SJCRH30 (cell line): ENCODE measurements around the gene RPL27A. TPM values are rescaled to one million over a fixed set of nuclear protein-coding genes. Genes with fewer than 3 reads are reported as not detected.

Source experiments
- DNase-seq, 2 experiments: peaks; one replicate each; pipeline ENCODE4 v3.0.0-alpha.2; 2015 to 2020
- H3K27ac ChIP-seq: fragments of 250-450 bp; sonication (Bioruptor Pico); 2 replicates; pipeline ENCODE4 v1.5.1; 2020; ENCODE audit warnings: mild to moderate bottlenecking, moderate library complexity
- H3K27me3 ChIP-seq: fragments of 250-450 bp; sonication (Bioruptor Pico); 2 replicates; pipeline ENCODE4 v1.5.1; 2020; ENCODE audit warnings: mild to moderate bottlenecking, moderate library complexity
- H3K36me3 ChIP-seq: fragments of 250-450 bp; sonication (Bioruptor Pico); 2 replicates; pipeline ENCODE4 v1.5.1; 2020; ENCODE audit warnings: mild to moderate bottlenecking, moderate library complexity
- H3K4me1 ChIP-seq: fragments of 250-450 bp; sonication (Bioruptor Pico); 2 replicates; pipeline ENCODE4 v1.5.1; 2020; ENCODE audit warnings: mild to moderate bottlenecking, moderate library complexity
- H3K4me3 ChIP-seq: fragments of 250-450 bp; sonication (Bioruptor Pico); 2 replicates; pipeline ENCODE4 v1.5.1; 2020; ENCODE audit warnings: mild to moderate bottlenecking, moderate library complexity
- H3K9me3 ChIP-seq: fragments of 250-450 bp; sonication (Bioruptor Pico); replicated peaks from 2 replicates; pipeline ENCODE4 v1.5.1; 2020; ENCODE audit warnings: mild to moderate bottlenecking, moderate library complexity
- total RNA-seq: library from RNA; depleted of rRNA; stranded (reverse); fragments of >200 nt; shearing (Covaris generic); gene quantifications from 2 replicates; pipeline ENCODE4 v1.2.3, GENCODE V29; 2014; rRNA removed

Gene RPL27A
- total RNA-seq = 1,468 and 1,571 TPM in 2 replicates

DNA sequence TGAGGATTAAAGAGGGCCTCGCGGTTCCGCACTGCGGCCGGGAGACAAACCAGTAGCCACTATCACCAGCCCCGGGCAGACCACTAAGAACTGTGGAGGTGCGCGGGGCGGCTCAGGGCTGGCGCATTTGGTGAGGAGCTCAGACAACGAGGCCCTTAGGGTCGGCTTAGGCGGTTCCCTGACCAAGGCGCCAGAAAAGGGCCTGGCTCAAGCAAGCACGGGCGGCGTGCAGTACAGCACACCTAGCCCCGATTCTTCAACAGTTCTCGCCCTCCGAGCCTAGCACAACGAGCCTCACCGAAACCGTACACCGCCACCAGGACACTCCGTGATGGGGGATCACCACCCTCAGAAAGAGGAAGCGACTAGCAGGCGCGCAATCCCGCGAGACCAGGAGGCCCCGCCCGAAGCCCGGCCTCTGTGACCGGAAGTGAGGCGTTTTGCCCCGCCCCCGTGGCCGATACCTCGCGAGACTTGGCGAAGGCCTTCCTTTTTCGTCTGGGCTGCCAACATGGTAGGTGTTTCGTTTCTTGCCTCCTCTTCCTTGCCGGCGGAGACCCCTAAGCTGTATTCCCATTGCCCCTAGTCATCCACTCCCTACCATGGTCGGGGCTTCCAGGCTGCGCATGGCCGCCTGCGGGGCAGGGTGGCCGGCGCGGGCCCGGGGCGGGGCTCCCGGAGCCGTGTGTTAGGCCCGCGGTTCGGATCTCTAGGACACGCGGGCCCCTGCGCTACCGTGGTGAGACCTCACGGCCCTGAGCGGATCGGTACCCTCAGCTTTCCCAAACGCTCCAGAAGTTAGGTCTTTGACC, at the start of gene RPL27A, which contains the start of gene TRIM66:
RPL27A (plus strand) TSS at position 490 of the 812 bp plus-strand sequence; CDS start at position 512, 22 bp downstream.
TRIM66 (minus strand) TSS at position 363 of the 812 bp plus-strand sequence. CDS start 10,391 bp downstream, outside the sequence.
- no peaks in the 10 kb centered on the region for H3K9me3 ChIP-seq
- H3K27me3 ChIP-seq = no peaks in the 10 kb centered on the region
- H3K36me3 ChIP-seq = peaks cover 48% of the 10 kb centered on the region

DNA sequence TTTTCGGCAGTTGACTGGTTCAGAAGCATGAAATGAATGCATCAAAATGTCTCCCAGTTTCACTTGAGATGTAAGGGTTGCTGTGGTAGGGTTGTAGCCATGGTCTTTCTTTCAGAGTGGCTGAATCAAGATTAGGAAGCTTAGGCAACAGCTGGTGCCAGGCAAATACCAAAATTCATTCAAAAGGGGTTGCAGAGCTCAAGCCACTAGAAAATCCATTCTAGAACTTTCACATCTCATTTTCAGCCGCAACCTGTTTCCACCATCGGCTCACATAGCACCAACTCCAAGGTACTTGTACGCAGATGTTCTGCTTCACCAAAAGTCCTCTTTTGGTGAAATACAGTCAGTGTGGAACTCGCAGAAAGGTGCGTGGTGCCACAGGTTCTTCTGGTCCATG, 48.1 kb upstream of the RPL27A start:
- H3K9me3 ChIP-seq = no peaks in the 10 kb centered on the region
- no peak for DNase-seq
- H3K4me1 ChIP-seq = peaks cover 10% of the 10 kb centered on the region
- no peaks in the 10 kb centered on the region for H3K36me3 ChIP-seq
- no peak overlapping the region for H3K27ac ChIP-seq
- H3K4me3 ChIP-seq = no peak overlapping the region
- H3K27me3 ChIP-seq = no peaks in the 10 kb centered on the region

More for the DNA sequence above, at the start of gene RPL27A, which contains the start of gene TRIM66:
- peaks cover 8% of the 10 kb centered on the region; the same call in 1 of the 2 replicates for H3K4me1 ChIP-seq
- H3K4me3 ChIP-seq = peak within 1 kb of the TSS; percentile 92
- DNase-seq = peak; percentile 98
- peak within 1 kb of the TSS; percentile 92 for H3K27ac ChIP-seq

DNA sequence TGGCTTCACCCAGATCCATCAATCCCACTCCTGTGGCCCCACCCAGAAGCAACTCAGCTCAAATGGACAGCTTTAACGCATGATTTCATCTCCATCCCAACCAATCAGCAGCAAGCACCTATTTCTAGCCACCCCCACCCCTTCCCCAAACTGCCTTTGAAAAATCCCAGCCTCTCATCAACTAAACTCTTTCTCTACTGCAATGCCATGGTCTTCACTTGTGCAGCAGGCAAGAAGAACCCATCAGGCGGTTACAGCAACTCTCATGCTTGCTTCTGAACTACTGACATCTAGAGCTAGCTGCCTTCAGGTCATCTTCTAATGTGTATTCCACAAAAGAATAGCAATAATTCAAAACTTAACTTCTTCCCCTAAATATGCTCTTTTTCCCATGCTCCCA, 46.5 kb upstream of the RPL27A start:
- no peaks in the 10 kb centered on the region for H3K27me3 ChIP-seq
- H3K36me3 ChIP-seq = no peaks in the 10 kb centered on the region
- H3K4me1 ChIP-seq = peaks cover 10% of the 10 kb centered on the region
- no peak overlapping the region for H3K27ac ChIP-seq
- H3K9me3 ChIP-seq = no peaks in the 10 kb centered on the region
- DNase-seq = no peak
- no peak overlapping the region for H3K4me3 ChIP-seq

DNA sequence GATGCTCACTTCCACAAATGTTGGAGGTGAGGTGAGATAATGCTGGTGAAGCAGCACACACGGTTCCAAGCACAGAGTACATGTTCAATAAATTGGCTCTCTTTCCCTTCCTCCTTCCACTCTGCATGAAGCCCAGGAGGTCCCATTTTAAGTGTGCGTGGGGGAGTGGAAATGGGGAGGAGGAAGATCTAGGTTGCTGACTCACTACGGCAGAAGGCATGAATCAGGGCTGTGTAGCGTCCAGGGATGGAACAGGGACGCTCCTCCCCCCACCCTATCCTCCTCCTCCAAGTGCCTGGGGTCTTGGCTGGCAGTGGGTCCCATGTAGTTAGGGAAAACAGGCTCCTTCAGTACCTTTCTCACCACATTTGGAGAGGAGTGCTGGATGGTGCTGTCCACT, 44.3 kb upstream of the RPL27A start:
- Histone ChIP-seq H3K4me1 (no peaks in the 10 kb centered on the region), H3K4me3 (no peak overlapping the region), H3K9me3 (no peaks in the 10 kb centered on the region), H3K27me3 (no peaks in the 10 kb centered on the region), H3K36me3 (no peaks in the 10 kb centered on the region), H3K27ac (no peak overlapping the region)
- DNase-seq = no peak

DNA sequence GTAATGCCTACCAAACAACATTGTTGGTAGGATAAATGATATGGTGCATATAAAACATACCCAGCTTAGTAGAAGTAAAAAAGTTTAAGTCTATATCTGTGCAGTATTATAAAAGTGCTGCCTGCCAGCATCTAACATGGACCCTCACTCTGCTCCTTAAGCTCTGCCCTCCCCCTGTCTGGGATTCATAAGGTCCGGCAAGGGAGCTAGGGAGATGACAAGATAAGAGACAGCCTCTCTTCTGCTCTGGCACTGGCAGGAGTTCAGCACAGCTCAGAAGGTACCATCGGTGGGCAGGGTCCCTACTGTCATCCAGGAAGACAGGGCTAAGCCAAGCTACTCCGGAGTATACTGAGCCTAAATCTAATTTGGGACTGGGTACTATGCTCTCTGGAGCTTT, 42.9 kb upstream of the RPL27A start:
- DNase-seq = no peak
- Histone ChIP-seq H3K9me3 (no peaks in the 10 kb centered on the region), H3K4me3 (no peak overlapping the region)

DNA sequence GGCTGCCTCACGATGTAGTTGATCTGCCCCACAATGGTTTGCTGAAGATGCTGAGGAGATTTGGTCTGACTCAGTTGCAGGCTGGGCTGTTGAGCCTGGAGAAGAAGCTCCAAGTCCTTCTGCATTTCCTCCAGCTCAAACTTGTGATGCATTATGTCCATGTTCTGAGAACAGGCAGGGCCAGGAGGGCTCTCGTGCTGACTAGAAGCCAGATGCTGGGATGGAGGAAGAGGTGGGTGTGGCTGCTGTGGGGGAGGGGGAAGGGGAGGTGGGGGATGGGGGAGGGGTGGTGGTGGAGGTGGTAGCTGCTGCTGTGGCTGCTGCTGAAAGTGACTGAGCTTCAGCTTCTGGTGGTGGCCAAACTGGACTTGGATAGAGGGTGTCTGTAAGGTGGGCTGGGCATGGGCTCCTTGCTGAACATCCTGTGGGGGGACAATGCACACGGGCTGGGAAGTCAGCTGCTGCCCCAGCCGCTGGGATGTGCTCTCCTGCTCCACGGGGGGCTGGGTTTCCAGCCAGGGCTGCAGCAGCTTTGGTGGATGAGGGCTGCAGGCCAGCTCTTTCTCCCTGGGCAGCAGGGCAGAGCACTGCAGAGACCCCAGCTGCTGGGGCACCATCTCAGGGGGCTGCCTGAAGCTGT, 42.2 kb upstream of the RPL27A start:
- H3K27ac ChIP-seq = no peak overlapping the region
- H3K4me3 ChIP-seq = no peak overlapping the region
- H3K27me3 ChIP-seq = no peaks in the 10 kb centered on the region
- no peak for DNase-seq
- no peaks in the 10 kb centered on the region for H3K36me3 ChIP-seq
- H3K4me1 ChIP-seq = no peaks in the 10 kb centered on the region
- no peaks in the 10 kb centered on the region for H3K9me3 ChIP-seq

More for the DNA sequence above, 42.9 kb upstream of the RPL27A start:
- no peaks in the 10 kb centered on the region for H3K36me3 ChIP-seq
- H3K27me3 ChIP-seq = no peaks in the 10 kb centered on the region
- no peaks in the 10 kb centered on the region for H3K4me1 ChIP-seq
- no peak overlapping the region for H3K27ac ChIP-seq

DNA sequence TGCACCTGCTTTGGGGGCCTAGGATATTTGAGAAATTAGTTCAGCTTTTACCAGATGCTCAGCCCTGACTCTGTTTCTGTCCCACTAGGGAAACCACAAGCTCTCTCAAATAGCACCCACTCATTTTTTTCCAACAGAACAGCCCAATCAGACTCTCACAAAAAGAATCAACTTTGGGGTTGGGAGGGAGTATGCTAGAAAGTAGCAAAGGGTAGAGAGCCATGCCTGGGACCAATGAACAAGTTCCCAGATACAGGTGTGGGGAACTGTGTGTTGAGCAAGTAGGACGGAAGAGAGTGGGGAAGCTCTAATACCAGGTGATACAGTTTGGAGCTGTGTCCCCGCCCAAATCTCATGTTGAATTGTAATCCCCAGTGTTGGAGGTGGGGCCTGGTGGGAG, 41.3 kb upstream of the RPL27A start:
- no peak for DNase-seq
- H3K4me1 ChIP-seq = no peaks in the 10 kb centered on the region
- H3K27me3 ChIP-seq = no peaks in the 10 kb centered on the region
- H3K36me3 ChIP-seq = no peaks in the 10 kb centered on the region
- no peak overlapping the region for H3K27ac ChIP-seq
- H3K4me3 ChIP-seq = no peak overlapping the region
- no peaks in the 10 kb centered on the region for H3K9me3 ChIP-seq

DNA sequence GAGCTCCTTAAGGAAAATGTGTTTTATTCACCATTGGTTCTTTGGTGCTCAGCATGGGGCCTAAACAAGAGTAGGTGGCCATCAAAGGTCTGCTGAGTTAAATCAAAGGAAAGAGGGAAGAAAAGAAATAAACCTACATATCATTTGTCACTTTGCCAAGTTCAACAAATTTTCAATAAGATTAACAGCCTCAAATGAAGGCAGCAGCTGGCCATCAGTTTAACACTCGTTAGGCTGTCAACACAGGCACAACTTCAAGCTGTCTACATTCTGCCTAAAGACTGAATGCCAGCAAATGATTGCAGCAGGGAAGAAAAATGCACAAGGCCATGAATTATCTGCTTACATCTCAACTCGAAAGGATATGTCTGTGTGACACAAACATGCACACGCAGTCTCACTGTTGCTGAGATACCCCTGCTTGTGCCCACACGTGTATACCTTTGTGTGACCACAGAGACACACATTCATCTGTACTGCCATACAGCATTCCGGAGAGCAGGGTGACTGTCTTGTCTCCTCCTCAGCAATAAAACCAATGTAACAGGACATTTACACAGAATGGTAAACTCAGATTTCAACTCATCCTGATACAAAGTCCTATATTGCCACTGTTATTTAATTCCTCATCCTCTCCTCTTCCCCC, 40.3 kb upstream of the RPL27A start:
- Histone ChIP-seq H3K36me3 (no peaks in the 10 kb centered on the region), H3K27me3 (no peaks in the 10 kb centered on the region), H3K9me3 (no peaks in the 10 kb centered on the region), H3K4me3 (no peak overlapping the region), H3K4me1 (no peaks in the 10 kb centered on the region), H3K27ac (no peak overlapping the region)
- DNase-seq = no peak

DNA sequence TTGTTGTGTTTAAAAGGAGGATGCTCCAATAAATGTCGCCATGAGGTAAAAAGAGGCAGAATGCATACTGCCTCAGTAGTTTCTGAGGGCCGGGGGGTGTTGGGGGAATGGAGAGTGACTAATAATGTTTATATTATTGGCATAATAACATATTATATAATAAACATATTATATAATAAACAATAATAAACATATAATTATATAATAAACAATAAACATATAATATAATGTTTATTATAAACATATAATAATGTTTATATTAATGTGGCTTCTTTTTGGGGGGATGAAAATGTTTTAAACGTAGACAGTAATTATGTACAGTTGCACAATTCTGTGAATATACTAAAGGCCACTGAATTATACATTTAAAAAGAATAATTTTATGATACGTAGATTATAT, 35.7 kb upstream of the RPL27A start:
- H3K4me1 ChIP-seq = no peaks in the 10 kb centered on the region
- no peaks in the 10 kb centered on the region for H3K27me3 ChIP-seq
- H3K27ac ChIP-seq = no peak overlapping the region
- DNase-seq = no peak
- H3K36me3 ChIP-seq = no peaks in the 10 kb centered on the region
- H3K9me3 ChIP-seq = no peaks in the 10 kb centered on the region
- H3K4me3 ChIP-seq = no peak overlapping the region

DNA sequence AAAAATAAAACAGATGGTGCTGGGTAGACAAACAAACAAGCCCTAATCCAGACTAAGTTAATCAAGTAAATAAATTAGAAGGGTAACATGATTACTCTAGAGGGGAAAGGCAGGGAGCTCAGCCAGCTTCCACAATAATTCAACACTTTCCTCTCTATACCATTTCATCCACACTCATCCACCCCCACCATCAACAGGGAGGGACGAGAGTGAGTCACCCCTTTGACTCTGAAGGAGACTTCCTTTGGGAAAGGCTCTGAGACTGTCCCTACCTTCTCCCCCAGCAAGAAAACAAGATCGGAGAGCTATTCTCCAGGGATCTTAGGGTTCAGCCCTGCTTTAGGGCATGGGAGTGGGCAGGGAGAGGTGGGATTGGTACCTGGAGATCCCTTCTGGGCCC, 33.2 kb upstream of the RPL27A start:
- DNase-seq = no peak
- H3K27ac ChIP-seq = no peak overlapping the region
- no peak overlapping the region for H3K4me3 ChIP-seq
- H3K27me3 ChIP-seq = no peaks in the 10 kb centered on the region
- H3K36me3 ChIP-seq = no peaks in the 10 kb centered on the region
- no peaks in the 10 kb centered on the region for H3K4me1 ChIP-seq
- H3K9me3 ChIP-seq = no peaks in the 10 kb centered on the region

DNA sequence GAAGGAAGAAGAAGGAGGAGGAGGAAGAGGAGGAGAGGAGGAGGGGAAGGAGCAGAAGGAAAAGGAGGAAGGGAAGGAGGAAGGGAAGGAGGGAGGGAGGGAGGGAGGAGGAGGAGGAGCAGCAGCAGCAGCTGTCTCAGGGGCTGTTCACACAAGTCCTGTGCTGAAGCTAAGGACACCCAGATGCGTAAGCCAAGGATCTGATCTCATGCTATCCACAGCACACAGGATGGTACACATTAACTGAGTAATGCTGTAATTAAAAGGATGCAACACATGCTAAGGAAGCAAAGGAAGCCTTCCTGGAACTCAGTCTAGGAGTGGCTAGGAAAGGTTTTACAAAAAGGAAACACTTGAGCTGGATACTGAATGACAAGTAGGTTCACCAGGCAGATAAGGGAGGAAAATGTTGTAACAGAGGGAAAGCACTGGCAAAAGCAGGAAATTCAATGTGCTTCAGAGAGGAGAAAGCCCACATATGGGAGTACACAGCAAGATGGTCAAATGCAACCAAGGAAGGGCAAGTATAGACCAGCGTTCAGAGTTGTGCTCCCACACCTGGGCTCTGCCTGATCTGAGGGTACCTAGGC, 32.1 kb upstream of the RPL27A start:
- DNase-seq = no peak
- H3K36me3 ChIP-seq = no peaks in the 10 kb centered on the region
- no peaks in the 10 kb centered on the region for H3K9me3 ChIP-seq
- H3K4me3 ChIP-seq = no peak overlapping the region
- H3K27ac ChIP-seq = no peak overlapping the region
- no peaks in the 10 kb centered on the region for H3K4me1 ChIP-seq
- no peaks in the 10 kb centered on the region for H3K27me3 ChIP-seq

DNA sequence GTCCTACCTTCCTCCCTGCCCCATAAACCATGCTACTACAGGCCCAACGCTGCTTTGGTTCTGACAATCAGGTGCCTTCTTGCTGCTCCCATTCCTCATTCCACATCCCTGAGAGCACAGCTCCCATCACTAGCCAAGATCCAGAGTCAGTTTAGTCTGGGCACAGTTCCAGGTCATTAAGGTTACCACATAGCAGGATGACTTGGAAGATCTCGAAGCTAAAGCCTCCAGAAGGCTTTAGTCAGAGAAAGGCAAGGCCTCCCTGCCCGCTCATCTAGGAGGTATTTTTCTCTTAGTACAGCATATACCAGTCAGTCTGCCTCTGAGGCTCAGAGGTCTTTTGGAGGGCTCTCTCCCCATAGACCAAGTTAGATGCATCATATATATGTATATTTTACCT, 30.5 kb upstream of the RPL27A start:
- no peaks in the 10 kb centered on the region for H3K9me3 ChIP-seq
- no peaks in the 10 kb centered on the region for H3K36me3 ChIP-seq
- no peaks in the 10 kb centered on the region for H3K27me3 ChIP-seq
- no peaks in the 10 kb centered on the region for H3K4me1 ChIP-seq
- H3K27ac ChIP-seq = no peak overlapping the region
- H3K4me3 ChIP-seq = no peak overlapping the region
- peak in 1 of 2 experiments; percentile 17 for DNase-seq

DNA sequence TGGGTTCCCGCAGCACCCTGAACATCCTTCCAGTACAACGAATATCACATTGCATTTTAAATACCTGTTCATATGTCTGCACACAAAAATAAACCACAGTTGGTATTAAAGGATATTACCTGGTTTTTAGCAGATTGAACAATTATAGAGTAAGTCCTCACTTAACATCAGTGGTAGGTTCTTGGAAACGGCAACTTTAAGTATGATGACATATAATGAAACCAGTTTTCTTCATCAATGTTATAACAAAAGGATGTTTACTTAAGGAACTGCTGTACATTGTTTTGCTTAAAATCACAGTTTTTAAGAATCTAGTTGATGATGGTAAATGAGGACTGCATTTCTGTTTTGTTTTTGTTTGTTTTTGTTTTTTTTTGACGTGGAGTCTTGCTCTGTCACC, 28.1 kb upstream of the RPL27A start:
- Histone ChIP-seq H3K27ac (no peak overlapping the region), H3K27me3 (no peaks in the 10 kb centered on the region), H3K9me3 (no peaks in the 10 kb centered on the region), H3K36me3 (no peaks in the 10 kb centered on the region), H3K4me1 (peaks cover 3% of the 10 kb centered on the region; the same call in 1 of the 2 replicates), H3K4me3 (no peak overlapping the region)
- no peak for DNase-seq

DNA sequence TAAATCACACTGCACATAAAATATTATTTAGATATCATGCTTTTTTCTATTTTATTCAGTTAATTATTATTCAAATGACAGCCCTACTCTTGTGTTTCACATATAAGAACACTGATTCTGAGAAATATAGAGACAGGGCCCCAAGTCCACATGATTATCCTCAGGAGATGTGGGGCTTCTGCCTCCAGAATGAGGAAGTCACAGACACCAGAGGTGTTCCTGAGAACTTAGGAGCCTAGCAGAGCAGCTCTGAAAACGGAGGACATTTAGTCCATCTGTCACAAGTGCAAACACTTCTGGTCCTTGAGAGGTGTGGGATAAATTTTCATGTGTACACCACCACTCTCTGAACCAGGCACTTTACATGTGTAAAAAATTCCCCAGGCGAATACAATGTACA, 26.3 kb upstream of the RPL27A start:
- Histone ChIP-seq H3K4me1 (peaks cover 3% of the 10 kb centered on the region; the same call in 1 of the 2 replicates), H3K9me3 (no peaks in the 10 kb centered on the region), H3K27ac (no peak overlapping the region), H3K4me3 (no peak overlapping the region), H3K27me3 (no peaks in the 10 kb centered on the region), H3K36me3 (no peaks in the 10 kb centered on the region)
- no peak for DNase-seq
